SU-DHL-6 (cell line): ENCODE measurements around the gene OBSCN.

Source experiments
- H2AFZ ChIP-seq: fragments of 200-600 bp; sonication (generic); 2 replicates; pipeline ENCODE4 v1.6.1; 2014; ENCODE audit warnings: low read depth, mild to moderate bottlenecking, moderate library complexity, mixed read lengths, antibody characterized with exemption, low read length; ENCODE audit not compliant: severe bottlenecking
- H3F3A ChIP-seq: fragments of 200-600 bp; shearing (Covaris generic); 2 replicates; pipeline ENCODE4 v1.6.0; 2016; ENCODE audit warnings: antibody characterized with exemption, mild to moderate bottlenecking; ENCODE audit not compliant: insufficient read depth
- H3K27ac ChIP-seq: fragments of 200-600 bp; sonication (generic); 2 replicates; pipeline ENCODE4 v1.5.1; 2016; ENCODE audit warnings: low read depth, mild to moderate bottlenecking, low read length, moderate library complexity, mixed read lengths
- H3K27me3 ChIP-seq: fragments of 200-600 bp; sonication (generic), shearing (Covaris generic); 2 replicates; pipeline ENCODE4 v1.6.0; 2014; ENCODE audit warnings: mild to moderate bottlenecking, low read length
- H3K36me3 ChIP-seq: fragments of 200-600 bp; sonication (generic); 2 replicates; pipeline ENCODE4 v1.6.1; 2014; ENCODE audit warnings: mild to moderate bottlenecking, low read length, mixed read lengths
- H3K4me2 ChIP-seq: fragments of 300-600, 200-600 bp; shearing (Covaris generic), sonication (generic); 2 replicates; pipeline ENCODE4 v1.6.0; 2014; ENCODE audit warnings: low read length, low read depth, mild to moderate bottlenecking; ENCODE audit not compliant: poor library complexity, severe bottlenecking
- H3K4me3 ChIP-seq: fragments of 200-600 bp; sonication (generic); 2 replicates; pipeline ENCODE4 v1.5.1; 2014; ENCODE audit warnings: antibody characterized with exemption, low read length, mild to moderate bottlenecking, mixed read lengths; ENCODE audit not compliant: insufficient read depth, poor library complexity, severe bottlenecking
- H3K79me2 ChIP-seq: fragments of 200-600 bp; sonication (generic); 2 replicates; pipeline ENCODE4 v1.6.1; 2014; ENCODE audit warnings: mild to moderate bottlenecking, low read length, moderate library complexity; ENCODE audit not compliant: insufficient read depth
- H3K9ac ChIP-seq: fragments of 200-600 bp; sonication (generic); 2 replicates; pipeline ENCODE4 v1.7.0; 2014; ENCODE audit warnings: mild to moderate bottlenecking, low read length
- H3K9me2 ChIP-seq: fragments of 200-600 bp; sonication (generic); replicated peaks from 2 replicates; pipeline ENCODE4 v1.6.1; 2014; ENCODE audit warnings: low read length; ENCODE audit not compliant: insufficient read depth
- H3K9me3 ChIP-seq: fragments of 200-600 bp; sonication (generic); 2 replicates; pipeline ENCODE4 v1.6.1; 2014; ENCODE audit warnings: low read length, mixed read lengths; ENCODE audit not compliant: insufficient read depth
- H4K20me1 ChIP-seq: fragments of 200-600 bp; sonication (generic); 2 replicates; pipeline ENCODE4 v1.6.1; 2014; ENCODE audit warnings: low read depth, mild to moderate bottlenecking, antibody characterized with exemption, low read length, moderate library complexity, mixed read lengths
- CTCF ChIP-seq: fragments of 200-600 bp; sonication (generic); IDR thresholded peaks from one replicate; pipeline ENCODE4 v1.5.1; 2017; ENCODE audit warnings: antibody characterized with exemption, mild to moderate bottlenecking, low read length, moderate library complexity; ENCODE audit not compliant: insufficient read depth, poor library complexity, severe bottlenecking
- EZH2phosphoT487 ChIP-seq: fragments of 200-600 bp; sonication (generic), shearing (Covaris generic); conservative IDR thresholded peaks from 2 replicates; pipeline ENCODE4 v1.6.1; 2018; ENCODE audit warnings: mild to moderate bottlenecking, antibody characterized with exemption, low read length, moderate library complexity, mixed read lengths

Gene OBSCN

DNA sequence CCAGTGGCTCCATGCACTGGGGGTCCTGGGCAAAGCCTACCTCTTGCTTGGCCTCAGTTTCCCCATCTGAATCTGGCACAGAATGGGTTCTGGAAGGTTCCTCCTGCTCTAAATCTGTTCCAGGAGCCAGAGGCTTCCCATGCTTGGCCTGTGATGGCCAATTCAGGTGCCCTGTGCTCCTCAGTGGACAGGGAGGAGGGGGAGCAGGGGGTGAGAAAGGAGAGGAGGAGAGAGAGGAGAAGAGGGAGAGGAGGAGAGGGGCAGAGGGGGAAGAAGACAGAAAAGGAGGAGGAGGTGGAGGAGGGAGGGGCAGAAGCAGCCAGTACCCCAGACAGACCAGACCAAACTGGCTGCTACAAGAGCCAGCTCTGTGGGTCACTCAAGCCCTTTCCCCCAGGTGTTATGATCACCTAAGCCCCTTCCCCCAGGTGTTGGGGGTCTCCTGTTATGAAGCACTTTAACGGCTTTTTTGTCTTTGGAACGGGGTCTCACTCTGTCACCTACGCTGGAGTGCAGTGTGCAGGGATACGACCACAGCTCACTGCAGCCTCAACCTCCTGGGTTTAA, 155.1 kb downstream of the OBSCN start:
- Histone ChIP-seq H3K9me3 (no peaks in the 10 kb centered on the region), H3K27ac (no peak overlapping the region), H3K4me2 (no peak overlapping the region), H3K36me3 (no peaks in the 10 kb centered on the region), H3K4me3 (no peak overlapping the region), H3F3A (no peaks in the 10 kb centered on the region), H3K79me2 (no peaks in the 10 kb centered on the region), H3K9ac (no peak overlapping the region), H3K9me2 (no peaks in the 10 kb centered on the region), H2AFZ (no peak overlapping the region), H3K27me3 (no peaks in the 10 kb centered on the region), H4K20me1 (no peaks in the 10 kb centered on the region)
- TF ChIP-seq EZH2phosphoT487 (no peak), CTCF (no peak)

GRCh38 chr1:228363686-228364067, 155.8 kb downstream of the OBSCN start:
- H3K9me3 ChIP-seq = no peaks in the 10 kb centered on the region
- H3K4me3 ChIP-seq = no peak overlapping the region
- no peak overlapping the region for H3K9ac ChIP-seq
- no peak overlapping the region for H3K27ac ChIP-seq
- no peaks in the 10 kb centered on the region for H3K9me2 ChIP-seq
- H4K20me1 ChIP-seq = no peaks in the 10 kb centered on the region
- no peaks in the 10 kb centered on the region for H3K79me2 ChIP-seq
- TF ChIP-seq EZH2phosphoT487 = no peak
- no peak for TF ChIP-seq CTCF
- H2AFZ ChIP-seq = no peak overlapping the region
- H3F3A ChIP-seq = no peaks in the 10 kb centered on the region
- H3K27me3 ChIP-seq = no peaks in the 10 kb centered on the region
- H3K36me3 ChIP-seq = no peaks in the 10 kb centered on the region
- H3K4me2 ChIP-seq = no peak overlapping the region

DNA sequence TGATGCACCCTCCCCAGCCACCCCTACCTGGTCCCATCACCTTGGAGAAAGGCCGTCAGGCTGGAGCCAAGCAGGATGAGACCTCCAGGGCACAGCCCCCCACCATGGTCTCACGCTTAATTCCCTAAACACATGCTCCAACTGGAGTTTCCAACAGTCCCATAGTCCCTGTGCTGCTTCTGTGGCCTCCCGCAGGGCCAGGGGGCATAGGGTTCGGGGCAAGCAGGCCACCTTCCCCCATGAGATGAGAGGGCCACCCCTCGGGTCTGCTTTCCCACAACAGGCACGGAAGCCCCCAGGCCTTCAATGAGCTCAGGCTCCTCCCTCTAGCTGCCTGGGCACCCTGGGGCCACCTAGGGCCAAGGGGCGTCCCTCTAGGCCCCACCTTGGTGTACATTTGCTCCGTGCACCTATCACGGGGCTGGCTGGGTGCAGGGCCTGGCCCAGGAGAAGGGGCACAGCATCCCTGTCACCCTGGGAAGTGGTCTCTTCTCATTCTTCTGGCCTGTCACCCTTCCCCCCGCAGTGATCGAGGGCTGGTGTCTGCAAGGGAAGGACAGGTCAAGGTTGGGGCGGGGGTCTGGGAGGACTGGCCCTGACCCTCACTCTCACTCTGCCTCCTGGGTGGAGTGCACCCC, 156.3 kb downstream of the OBSCN start:
- no peak overlapping the region for H2AFZ ChIP-seq
- H3K27me3 ChIP-seq = no peaks in the 10 kb centered on the region
- no peak overlapping the region for H3K9ac ChIP-seq
- TF ChIP-seq CTCF = no peak
- no peak for TF ChIP-seq EZH2phosphoT487
- H3K9me2 ChIP-seq = no peaks in the 10 kb centered on the region
- no peak overlapping the region for H3K4me3 ChIP-seq
- no peak overlapping the region for H3K27ac ChIP-seq
- no peaks in the 10 kb centered on the region for H3K9me3 ChIP-seq
- no peaks in the 10 kb centered on the region for H3K36me3 ChIP-seq
- no peaks in the 10 kb centered on the region for H4K20me1 ChIP-seq
- no peaks in the 10 kb centered on the region for H3K79me2 ChIP-seq
- H3K4me2 ChIP-seq = no peak overlapping the region
- H3F3A ChIP-seq = no peaks in the 10 kb centered on the region
